NCI-H748 treated with DMSO at 0.1 percent for 48 hours (cell line): ENCODE measurements around the gene ARL4D.
"Not testable (repeated sequence)": the region's sequence is repeated elsewhere in the genome, so short reads cannot be mapped to it uniquely, and the experiment has no call there.

Source experiments
- DNase-seq: peaks from one replicate; lab custom pipeline; 2025; lab: John Stamatoyannopoulos, UW

The ARL4D gene

DNA sequence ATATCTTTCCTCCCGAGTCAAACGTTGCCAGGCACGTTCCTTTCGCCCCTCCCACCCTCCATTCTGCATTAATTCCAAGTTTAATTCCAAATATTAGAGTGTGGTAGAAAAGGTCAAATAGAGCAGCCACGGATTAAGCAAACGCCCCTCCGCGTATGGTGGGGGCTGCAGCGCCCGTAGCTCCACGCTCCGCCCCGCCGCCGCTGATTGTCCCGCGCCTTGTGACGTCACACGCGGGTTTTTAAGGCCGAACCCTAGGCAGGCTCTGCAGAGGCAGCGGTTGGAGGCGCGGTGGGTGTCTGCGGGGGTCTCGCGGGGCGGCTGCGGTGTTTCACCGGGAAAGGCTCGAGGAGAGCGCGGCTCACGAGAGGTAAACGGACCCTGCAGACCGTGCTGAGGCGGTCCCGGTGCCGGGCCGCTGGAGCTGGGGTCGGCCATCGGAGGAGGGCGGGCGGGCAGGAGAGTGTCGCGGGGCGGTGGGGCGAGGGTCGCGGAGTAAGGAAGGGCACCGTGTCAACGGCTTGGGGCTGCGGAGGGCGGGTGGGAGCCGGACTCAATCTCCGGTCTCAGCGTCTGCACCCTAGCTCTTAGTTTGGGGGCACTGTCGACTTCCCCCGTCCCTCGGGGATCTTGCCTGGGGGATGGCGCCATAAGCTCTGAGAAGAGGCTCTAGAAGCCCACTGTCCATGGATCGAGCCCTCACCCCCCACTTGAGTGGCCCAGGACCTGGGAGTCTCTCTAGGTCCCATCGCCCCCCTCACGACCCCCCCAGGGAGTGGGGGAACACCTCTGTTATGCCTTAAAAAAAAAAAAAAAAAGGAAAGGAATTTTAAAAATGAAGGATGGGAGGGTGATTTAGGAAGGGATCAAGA, at the start of gene ARL4D:
Gene ARL4D (plus strand): TSS at position 270 of the 872 bp plus-strand sequence. CDS start 740 bp downstream, outside the sequence.
- peak; percentile 56 for DNase-seq

DNA sequence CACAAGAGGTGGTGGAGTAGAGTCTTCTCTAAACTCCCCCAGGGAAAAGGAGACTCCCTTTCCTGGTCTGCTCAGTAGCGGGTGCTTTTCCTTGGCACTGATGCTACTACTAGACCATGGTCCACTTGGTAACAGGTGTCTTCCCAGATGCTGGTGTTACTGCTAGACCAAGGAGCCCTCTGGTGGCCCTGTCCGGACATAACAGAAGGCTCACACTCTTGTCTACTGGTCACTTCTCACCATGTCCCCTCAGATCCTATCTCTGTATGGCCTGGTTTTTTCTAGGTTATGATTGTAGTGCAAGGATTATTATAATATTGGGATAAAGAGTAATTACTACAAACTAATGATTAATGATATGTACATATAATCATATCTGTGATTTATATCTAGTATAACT, 49.7 kb upstream of the ARL4D start:
- no peak for DNase-seq

DNA sequence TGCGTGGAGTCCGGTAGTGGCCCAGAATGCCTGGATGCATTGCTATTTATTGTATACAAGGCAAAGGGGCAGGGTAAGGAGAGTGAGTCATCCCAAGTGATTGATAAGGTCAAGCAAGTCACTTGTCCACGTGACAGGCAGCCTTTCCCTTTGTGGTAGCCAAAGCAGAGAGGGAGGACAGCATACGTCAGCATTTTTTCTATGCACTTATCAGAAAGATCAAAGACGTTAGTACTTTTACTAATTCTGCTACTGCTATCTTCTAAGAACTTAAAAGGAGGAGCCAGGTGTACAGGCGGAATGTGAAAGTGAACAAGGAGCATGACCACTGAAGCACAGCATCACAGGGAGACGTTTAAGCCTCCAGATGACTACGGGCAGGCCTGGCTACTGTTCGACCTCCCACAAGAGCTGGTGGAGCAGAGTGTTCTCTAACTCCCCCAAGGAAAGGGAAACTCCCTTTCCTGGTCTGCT, 47.9 kb upstream of the ARL4D start:
- no peak for DNase-seq

DNA sequence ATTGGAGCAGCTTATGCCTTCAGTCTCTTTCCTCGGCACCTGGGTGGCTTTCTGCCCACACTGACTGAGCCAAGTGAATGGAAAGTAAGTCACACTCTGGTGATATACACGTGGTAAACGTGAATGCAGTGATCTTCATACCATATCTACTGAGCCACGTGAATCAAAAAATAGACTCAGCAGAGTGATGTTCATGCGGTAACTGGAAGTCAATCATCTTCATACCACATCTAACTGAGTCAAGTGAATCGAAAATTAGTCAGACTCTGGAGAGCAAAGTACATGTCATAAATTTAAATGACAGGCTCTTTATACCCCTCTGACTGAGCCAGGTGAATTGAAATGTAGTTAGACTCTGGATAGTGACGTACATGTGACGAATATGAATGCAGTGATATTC, 47.1 kb upstream of the ARL4D start:
- DNase-seq: no peak

GRCh38 chr17:43352579-43353331, 46.0 kb upstream of the ARL4D start:
- no peak for DNase-seq

DNA sequence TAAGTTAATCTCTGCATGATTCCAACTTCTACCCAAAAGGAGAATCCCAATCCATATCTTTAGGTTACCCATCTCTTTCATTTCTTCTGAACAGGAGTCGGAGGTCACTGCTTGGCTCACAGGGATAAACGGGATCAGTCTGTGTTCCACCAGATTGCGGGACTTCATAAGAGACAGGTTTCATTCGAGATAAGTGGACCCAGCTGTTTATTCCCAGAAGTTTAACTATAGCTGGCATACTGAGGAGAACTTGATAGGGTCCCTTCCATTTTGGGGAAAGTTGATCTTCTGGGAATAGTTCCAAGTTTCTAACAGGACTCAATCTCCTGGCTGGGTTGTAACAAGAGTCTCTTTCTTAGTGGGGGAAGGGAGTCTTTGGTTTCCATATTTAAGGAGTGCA, 45.4 kb upstream of the ARL4D start:
- DNase-seq: no peak

DNA sequence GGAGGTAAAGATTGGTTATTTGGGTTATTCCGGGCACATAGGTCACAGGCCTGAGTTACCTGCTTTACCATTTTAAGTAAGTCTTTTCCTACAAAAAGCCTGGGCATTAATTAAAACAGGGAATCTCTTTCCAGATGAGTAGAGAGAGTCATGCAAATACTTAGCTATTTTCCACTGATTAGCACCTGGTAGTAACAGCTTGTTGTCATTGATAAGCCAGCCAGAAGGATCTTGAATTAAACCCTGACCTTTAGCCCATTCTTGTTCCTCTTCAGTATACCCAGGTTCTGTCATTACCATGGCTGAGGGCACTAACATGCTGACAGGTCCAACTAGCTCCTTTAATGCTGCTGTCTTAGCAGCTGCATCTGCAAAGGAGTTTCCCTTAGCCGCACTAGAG, 44.4 kb upstream of the ARL4D start:
- DNase-seq: no peak

DNA sequence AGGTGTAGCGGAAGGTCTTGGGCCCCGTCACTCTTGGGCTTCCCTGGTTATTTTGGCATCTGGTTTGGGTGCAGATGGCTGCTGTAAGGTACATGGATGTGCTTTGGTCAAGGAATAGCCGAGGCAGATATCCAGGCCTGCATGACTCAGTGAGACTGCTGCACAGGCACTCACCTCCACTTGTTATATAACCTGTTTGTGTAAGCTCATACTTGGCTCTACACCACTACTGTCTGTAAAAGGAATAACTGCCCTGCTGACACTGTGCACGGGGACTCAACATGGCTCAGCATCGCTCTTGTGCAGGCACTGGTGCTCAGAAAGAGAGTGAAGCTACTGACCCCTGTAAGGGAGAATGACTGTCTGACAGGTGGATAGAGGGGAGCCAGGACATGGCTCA, 42.3 kb upstream of the ARL4D start:
- no peak for DNase-seq

- DNase-seq: no peak
Measured at GRCh38 chr17:43356999-43357398, 41.8 kb upstream of the ARL4D start.

GRCh38 chr17:43359469-43360110, 39.2 kb upstream of the ARL4D start:
- no peak for DNase-seq

GRCh38 chr17:43360376-43360738, 38.4 kb upstream of the ARL4D start:
- no peak for DNase-seq

DNA sequence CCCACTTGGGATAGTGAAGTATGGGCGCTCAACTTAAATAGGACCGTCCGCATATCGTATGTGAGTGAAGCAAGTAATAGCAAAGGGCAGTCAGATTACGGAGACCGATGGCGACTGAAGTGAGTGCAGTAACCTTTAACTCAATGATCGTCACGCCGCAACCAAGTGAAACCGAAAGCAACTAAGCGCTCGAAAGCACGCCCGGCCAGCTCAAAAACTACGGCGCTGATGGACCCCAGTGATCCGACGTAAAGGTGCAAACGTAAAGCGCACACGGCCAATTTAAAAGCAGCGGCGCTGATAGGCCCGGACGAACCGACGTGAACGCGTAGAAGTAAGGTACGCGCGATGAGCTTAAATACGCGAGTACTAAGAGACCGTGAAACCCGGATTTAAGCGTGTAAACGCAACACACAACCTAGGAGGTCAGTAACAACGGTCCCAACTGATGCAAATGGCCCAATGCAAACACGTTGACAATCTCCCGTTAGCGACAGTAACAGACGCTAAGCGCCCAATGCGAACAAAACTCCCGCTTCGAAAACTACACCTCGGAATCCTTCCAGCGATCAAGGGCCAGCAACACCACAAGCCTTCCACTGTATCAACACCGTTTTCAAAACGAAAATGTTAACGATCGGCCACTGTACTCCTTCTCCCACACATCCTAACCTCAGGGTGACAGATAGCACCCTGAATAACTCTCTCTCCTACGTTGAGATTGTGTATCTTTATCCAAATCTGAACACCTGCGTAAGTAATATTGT, 37.9 kb upstream of the ARL4D start:
- peak; percentile 100 for DNase-seq

- peak; percentile 22 for DNase-seq
Measured at GRCh38 chr17:43363181-43363925, 35.4 kb upstream of the ARL4D start.

DNA sequence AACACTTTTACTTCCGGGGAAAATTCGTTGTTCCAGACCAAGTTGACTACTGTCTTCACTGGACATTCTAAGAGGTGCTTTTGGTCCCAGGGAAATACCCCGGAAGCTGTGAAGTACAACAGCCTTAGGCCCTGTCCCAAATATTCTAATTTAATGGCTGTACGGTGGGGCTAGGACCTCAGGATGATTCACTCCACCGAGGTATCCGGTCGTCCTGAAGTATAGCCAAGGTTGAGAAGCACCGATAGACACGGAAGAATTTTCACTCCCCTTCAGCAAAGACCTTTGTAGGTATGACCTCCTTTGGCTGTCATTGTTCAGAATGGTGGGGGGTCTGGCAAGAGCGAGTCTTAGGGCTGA, 34.9 kb upstream of the ARL4D start:
- DNase-seq: no peak

GRCh38 chr17:43365356-43365755, 33.4 kb upstream of the ARL4D start:
- DNase-seq: no peak

GRCh38 chr17:43365921-43366320, 32.9 kb upstream of the ARL4D start:
- DNase-seq: not testable (repeated sequence)

DNA sequence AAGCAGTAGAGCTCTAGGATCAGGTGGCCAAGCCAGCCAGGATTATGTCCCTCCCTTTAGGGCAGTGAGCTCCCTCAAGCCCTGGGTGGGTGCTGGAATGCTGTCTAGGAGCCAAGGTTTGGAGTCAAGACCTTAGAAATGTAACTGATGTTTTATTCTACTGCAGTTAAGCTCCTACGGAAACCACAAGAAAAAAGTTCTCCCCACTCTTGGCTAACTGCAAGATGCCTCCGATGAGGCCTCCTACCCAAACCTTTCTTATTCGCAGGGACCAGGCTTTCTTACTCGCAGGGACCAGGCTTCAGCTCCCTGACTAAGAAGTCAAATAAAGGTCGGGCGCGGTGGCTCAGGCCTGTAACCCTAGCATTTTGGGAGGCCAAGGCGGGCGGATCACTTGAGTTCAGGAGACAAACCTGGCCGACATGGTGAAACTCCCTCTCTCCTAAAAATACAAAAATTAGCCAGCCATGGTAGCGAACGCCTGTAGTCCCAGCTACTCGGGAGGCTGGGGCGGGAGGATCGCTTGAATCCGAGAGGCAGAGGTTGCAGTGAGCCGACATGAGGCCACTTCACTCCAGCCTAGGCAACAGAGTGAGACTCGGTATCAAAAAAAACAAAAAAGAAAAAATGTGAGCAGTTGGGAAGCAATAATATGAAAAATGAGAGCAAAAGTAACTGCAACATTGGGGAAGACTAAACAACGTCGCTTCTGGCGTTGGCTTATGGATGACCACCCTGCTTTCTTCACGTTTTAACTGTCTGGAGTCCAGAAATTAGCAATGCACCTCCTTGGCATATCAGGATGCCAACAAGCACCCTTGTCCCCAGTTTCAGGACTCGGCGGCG, 31.7 kb upstream of the ARL4D start:
- DNase-seq: no peak

DNA sequence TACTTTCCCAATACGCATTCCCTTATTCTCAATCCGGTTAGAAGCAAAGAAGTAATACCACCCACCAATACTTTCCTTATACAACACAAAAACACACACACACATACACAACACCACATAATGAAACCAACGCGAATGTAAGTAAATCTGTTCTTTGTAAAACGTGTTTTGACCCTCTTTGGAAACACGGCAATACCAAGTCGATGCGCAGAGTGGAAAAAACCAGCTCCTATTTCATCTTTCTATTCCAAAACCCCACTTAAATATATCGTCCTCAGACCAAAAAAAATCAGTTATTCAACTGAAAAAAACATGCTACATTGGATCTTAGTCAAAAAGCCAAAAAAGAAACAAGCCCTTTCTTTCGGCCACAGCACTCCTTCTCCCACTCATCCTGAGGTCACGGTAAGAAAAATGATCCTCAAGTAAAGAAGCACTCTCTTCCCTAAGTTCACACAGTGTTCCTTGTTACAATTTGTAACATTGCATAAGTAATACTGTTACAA, 31.0 kb upstream of the ARL4D start:
- peak; percentile 83 for DNase-seq

DNA sequence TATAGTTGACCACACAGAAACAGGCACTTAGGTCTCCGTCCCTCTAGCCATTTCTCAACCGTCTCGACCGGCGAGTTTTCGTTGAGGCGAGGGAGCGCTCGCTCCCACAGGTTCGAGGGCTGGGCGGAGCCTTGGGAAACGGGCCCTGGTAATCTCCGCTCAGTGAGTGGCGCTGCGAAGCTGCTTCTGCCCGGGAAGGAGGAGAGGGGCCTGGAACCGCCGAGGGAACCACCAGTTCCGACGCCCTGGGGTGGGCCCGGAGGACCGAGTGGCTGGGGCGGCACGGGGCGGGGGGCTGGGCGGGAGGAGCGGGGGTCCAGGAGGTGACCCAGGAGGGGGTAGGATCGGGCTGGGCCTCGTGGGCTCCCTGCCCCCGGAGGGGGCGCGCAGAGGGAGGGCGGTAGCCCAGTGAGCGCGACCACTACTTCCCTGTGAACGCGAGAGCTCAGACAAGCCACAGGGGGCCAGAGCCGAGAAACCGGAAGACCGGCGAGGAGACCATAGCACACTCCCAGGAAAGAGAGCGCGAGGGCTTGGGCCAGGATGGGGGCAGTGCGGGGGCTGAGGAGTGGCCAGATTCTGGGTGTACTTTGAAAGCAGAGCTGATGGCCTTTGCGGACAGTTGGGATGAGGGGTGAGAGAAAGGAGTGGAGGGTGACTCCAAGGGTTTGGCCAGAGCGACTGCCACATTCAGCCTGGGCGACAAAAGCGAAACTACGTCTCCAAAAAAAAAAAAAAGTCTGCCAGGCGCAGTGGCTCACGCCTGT, 29.9 kb upstream of the ARL4D start:
- peak; percentile 49 for DNase-seq
